DOHH2 (cell line): ENCODE measurements around the gene CTNNA2.

ENCODE experiments used
- H3F3A ChIP-seq: fragments of 200-600 bp; sonication (generic), shearing (Covaris generic); 2 replicates; pipeline ENCODE4 v1.6.0; 2016; ENCODE audit warnings: antibody characterized with exemption, mild to moderate bottlenecking; ENCODE audit not compliant: control insufficient read depth, insufficient read depth
- H3K27ac ChIP-seq: fragments of 200-600 bp; sonication (generic); 2 replicates; pipeline ENCODE4 v1.5.1; 2014; ENCODE audit warnings: low read depth, mild to moderate bottlenecking, low read length, moderate library complexity
- H3K27me3 ChIP-seq: fragments of 200-600 bp; sonication (generic); 2 replicates; pipeline ENCODE4 v1.6.1; 2014; ENCODE audit warnings: mild to moderate bottlenecking, low read length, mixed read lengths; ENCODE audit not compliant: control insufficient read depth
- H3K36me3 ChIP-seq: fragments of 200-600 bp; sonication (generic); 2 replicates; pipeline ENCODE4 v1.6.1; 2014; ENCODE audit warnings: mild to moderate bottlenecking, low read length, moderate library complexity, mixed read lengths; ENCODE audit not compliant: control insufficient read depth
- H3K4me1 ChIP-seq: fragments of 200-600 bp; sonication (generic); 2 replicates; pipeline ENCODE4 v1.6.1; 2014; ENCODE audit warnings: mild to moderate bottlenecking, low read length, mixed read lengths; ENCODE audit not compliant: control insufficient read depth
- H3K4me2 ChIP-seq: fragments of 200-600 bp; sonication (generic); 2 replicates; pipeline ENCODE4 v1.6.0; 2014; ENCODE audit warnings: mild to moderate bottlenecking, low read length, moderate library complexity
- H3K4me3 ChIP-seq: fragments of 200-600 bp; sonication (generic); 2 replicates; pipeline ENCODE4 v1.5.1; 2014; ENCODE audit warnings: mild to moderate bottlenecking, low read length, mixed read lengths
- H3K79me2 ChIP-seq: fragments of 200-600 bp; sonication (generic); 2 replicates; pipeline ENCODE4 v1.6.1; 2014; ENCODE audit warnings: mild to moderate bottlenecking, low read length, mixed read lengths; ENCODE audit not compliant: control insufficient read depth
- H3K9me2 ChIP-seq: fragments of 200-600 bp; sonication (generic); replicated peaks from 2 replicates; pipeline ENCODE4 v1.6.1; 2014; ENCODE audit warnings: mild to moderate bottlenecking, low read length, mixed read lengths; ENCODE audit not compliant: control insufficient read depth
- H3K9me3 ChIP-seq: fragments of 200-600 bp; sonication (generic); 2 replicates; pipeline ENCODE4 v1.6.1; 2014; ENCODE audit warnings: antibody characterized with exemption, low read length, mixed read lengths; ENCODE audit not compliant: control insufficient read depth, insufficient read depth
- H4K20me1 ChIP-seq: fragments of 200-600 bp; sonication (generic); 2 replicates; pipeline ENCODE4 v1.6.0; 2014; ENCODE audit warnings: low read depth, mild to moderate bottlenecking, antibody characterized with exemption, low read length, moderate library complexity; ENCODE audit not compliant: control insufficient read depth, insufficient read depth
- EZH2phosphoT487 ChIP-seq: fragments of 200-600 bp; sonication (generic); IDR thresholded peaks from 2 replicates; pipeline ENCODE4 v1.6.1; 2017; ENCODE audit warnings: borderline replicate concordance, mild to moderate bottlenecking, antibody characterized with exemption, low read length, moderate library complexity, mixed read lengths
- TF ChIP-seq, protein P1 (sequence below): fragments of 200-600 bp; sonication (generic); IDR thresholded peaks from one replicate; pipeline ENCODE4 v1.5.1; 2014; ENCODE audit warnings: antibody characterized with exemption, mild to moderate bottlenecking, low read depth, low read length; ENCODE audit not compliant: poor library complexity, severe bottlenecking

Gene CTNNA2

DNA sequence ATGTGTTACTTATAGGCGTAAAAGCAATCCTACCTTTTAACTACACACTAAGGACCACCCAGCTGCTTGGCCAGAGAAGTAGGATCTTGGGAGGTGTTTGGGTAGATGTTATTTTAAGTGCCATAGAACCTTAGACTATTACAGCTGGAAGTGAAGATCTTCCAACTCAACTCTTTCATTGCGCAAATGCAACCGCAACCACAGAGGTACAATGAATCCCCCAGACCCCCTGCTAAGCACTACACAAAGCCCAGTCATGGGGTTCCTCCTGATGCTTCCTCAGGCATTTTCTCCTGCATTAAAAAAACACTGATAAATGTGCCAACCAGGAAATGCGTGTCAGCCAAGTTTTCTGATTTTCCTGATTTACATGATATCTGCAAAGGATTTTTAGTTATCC is 545.7 kb downstream of the CTNNA2 start:
- Histone ChIP-seq H3K9me2 (no peaks in the 10 kb centered on the region), H3K27ac (no peak overlapping the region), H3K4me1 (no peaks in the 10 kb centered on the region), H3K4me3 (no peak overlapping the region), H3K36me3 (no peaks in the 10 kb centered on the region), H3K79me2 (no peaks in the 10 kb centered on the region), H3F3A (no peaks in the 10 kb centered on the region), H3K4me2 (no peak overlapping the region), H3K27me3 (no peaks in the 10 kb centered on the region), H3K9me3 (no peaks in the 10 kb centered on the region), H4K20me1 (no peaks in the 10 kb centered on the region)
- TF ChIP-seq EZH2phosphoT487: no peak
- TF ChIP-seq, protein P1, sequence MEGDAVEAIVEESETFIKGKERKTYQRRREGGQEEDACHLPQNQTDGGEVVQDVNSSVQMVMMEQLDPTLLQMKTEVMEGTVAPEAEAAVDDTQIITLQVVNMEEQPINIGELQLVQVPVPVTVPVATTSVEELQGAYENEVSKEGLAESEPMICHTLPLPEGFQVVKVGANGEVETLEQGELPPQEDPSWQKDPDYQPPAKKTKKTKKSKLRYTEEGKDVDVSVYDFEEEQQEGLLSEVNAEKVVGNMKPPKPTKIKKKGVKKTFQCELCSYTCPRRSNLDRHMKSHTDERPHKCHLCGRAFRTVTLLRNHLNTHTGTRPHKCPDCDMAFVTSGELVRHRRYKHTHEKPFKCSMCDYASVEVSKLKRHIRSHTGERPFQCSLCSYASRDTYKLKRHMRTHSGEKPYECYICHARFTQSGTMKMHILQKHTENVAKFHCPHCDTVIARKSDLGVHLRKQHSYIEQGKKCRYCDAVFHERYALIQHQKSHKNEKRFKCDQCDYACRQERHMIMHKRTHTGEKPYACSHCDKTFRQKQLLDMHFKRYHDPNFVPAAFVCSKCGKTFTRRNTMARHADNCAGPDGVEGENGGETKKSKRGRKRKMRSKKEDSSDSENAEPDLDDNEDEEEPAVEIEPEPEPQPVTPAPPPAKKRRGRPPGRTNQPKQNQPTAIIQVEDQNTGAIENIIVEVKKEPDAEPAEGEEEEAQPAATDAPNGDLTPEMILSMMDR: no peak

DNA sequence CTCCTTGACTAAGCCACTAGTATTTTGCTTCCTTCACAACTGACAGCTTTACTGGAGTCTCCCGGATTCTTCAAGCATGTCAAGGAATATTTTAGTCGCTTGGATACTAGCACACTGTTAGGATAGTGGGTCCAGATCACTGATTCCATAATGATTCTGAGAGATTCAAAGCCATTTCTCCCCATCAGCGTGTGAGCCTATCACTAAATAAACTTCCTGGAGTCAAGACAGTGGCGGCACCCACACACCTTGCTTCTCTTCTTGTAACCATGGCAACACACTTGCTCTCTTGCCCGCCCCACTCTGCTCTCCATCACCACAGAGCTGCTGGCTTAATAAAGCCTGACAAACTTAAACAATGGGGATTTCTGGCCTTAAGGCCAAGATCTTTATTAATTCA is 546.6 kb downstream of the CTNNA2 start:
- H3K9me2 ChIP-seq: no peaks in the 10 kb centered on the region
- TF ChIP-seq, protein P1: no peak
- TF ChIP-seq EZH2phosphoT487: no peak
- H3K4me1 ChIP-seq: no peaks in the 10 kb centered on the region
- H3K27me3 ChIP-seq: no peaks in the 10 kb centered on the region
- H3F3A ChIP-seq: no peaks in the 10 kb centered on the region
- no peaks in the 10 kb centered on the region for H3K36me3 ChIP-seq
- no peaks in the 10 kb centered on the region for H4K20me1 ChIP-seq
- H3K4me3 ChIP-seq: no peak overlapping the region
- H3K9me3 ChIP-seq: no peaks in the 10 kb centered on the region
- H3K27ac ChIP-seq: no peak overlapping the region
- H3K79me2 ChIP-seq: no peaks in the 10 kb centered on the region
- no peak overlapping the region for H3K4me2 ChIP-seq

DNA sequence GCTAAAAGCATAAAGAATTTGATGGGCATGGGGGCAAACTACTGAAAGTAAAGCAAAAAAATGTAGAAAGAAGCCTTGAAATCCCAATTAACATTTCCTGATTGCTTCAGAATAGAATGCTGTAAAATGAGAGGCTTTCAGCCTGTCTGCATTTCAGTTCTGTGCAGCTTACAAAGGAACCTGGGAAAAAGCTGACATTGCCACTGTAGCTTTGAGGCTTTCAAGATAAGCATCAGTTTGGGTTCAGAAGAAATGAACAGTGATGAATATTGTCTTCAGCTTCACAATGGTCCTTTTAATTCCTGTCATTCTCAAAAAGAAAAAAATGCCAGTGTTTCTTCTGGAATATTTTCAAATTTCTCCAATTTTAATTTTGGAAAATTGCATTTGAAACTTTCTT is 549.0 kb downstream of the CTNNA2 start:
- Histone ChIP-seq H3K36me3 (no peaks in the 10 kb centered on the region), H3K27me3 (no peaks in the 10 kb centered on the region), H3F3A (no peaks in the 10 kb centered on the region), H3K79me2 (no peaks in the 10 kb centered on the region), H3K9me3 (no peaks in the 10 kb centered on the region), H4K20me1 (no peaks in the 10 kb centered on the region), H3K9me2 (no peaks in the 10 kb centered on the region), H3K4me3 (no peak overlapping the region), H3K4me1 (no peaks in the 10 kb centered on the region), H3K4me2 (no peak overlapping the region), H3K27ac (no peak overlapping the region)
- TF ChIP-seq, protein P1: no peak
- TF ChIP-seq EZH2phosphoT487: no peak

DNA sequence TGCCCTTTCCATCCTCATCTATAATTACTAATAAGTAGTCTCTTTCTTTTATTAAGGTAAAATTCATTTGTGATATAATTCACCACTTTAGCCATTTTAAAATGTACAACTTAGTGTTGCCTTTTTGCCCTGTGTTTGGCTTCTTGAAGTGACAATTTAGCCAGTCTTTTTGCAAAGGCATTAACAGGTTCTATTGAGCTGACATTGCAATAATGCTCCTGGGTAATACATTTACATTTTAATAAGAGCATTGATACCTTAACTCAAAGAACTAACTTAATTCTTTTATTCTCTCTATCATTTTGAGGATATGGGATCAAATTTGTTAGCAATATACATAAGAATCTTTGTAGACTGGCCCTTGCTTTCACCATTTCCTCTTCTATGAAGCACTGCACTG is 549.4 kb downstream of the CTNNA2 start:
- H3K79me2 ChIP-seq: no peaks in the 10 kb centered on the region

More for the DNA sequence above, 549.4 kb downstream of the CTNNA2 start:
- Histone ChIP-seq H3K4me3 (no peak overlapping the region), H3K9me3 (no peaks in the 10 kb centered on the region), H3K27ac (no peak overlapping the region), H3K27me3 (no peaks in the 10 kb centered on the region), H4K20me1 (no peaks in the 10 kb centered on the region), H3K9me2 (no peaks in the 10 kb centered on the region), H3F3A (no peaks in the 10 kb centered on the region), H3K4me1 (no peaks in the 10 kb centered on the region), H3K36me3 (no peaks in the 10 kb centered on the region), H3K4me2 (no peak overlapping the region)
- no peak for TF ChIP-seq EZH2phosphoT487
- TF ChIP-seq, protein P1: no peak
